ENCODE measurements around the gene PILRB.
"Not testable (repeated sequence)": the region's sequence is repeated elsewhere in the genome, so short reads cannot be mapped to it uniquely, and the experiment has no call there.

PILRB gene

GRCh38 chr7:100378114-100378755, 20.3 kb downstream of the PILRB start:
- H4K20me1 ChIP-seq, result no peaks in the 10 kb centered on the region
- H3K27ac ChIP-seq, result no peak overlapping the region
- peak; percentile 69 for TF ChIP-seq Cebpa-rat (IDR thresholded peaks at IDR 0.05)
- 0 out of 2 replicates have a peak, but pooled peaks cover 9% of the 10 kb centered on the region for H3K9me3 ChIP-seq
- H3K4me2 ChIP-seq, result no peak overlapping the region
- H3K4me1 ChIP-seq, result peaks cover 32% of the 10 kb centered on the region
- H3K4me3 ChIP-seq, result no peak overlapping the region
- H3K9ac ChIP-seq, result no peak overlapping the region
- H3K36me3 ChIP-seq, result no peaks in the 10 kb centered on the region
- H3K27me3 ChIP-seq, result no peaks in the 10 kb centered on the region

- Histone ChIP-seq H3K27ac (no peak overlapping the region), H3K27me3 (no peaks in the 10 kb centered on the region), H3K4me3 (no peak overlapping the region), H3K9ac (no peak overlapping the region), H3K4me2 (peak overlapping the region; percentile 13; the same call in 1 of the 2 replicates), H3K36me3 (no peaks in the 10 kb centered on the region), H3K4me1 (peaks cover 34% of the 10 kb centered on the region), H3K9me3 (0 out of 2 replicates have a peak, but pooled peaks cover 9% of the 10 kb centered on the region), H4K20me1 (no peaks in the 10 kb centered on the region)
- TF ChIP-seq Cebpa-rat (IDR thresholded peaks at IDR 0.05), result no peak
Measured at GRCh38 chr7:100380196-100380595, 22.3 kb downstream of the PILRB start.

GRCh38 chr7:100381531-100382233, 23.8 kb downstream of the PILRB start:
- not testable (repeated sequence) for H3K4me2 ChIP-seq, H3K36me3 ChIP-seq, H3K9ac ChIP-seq, H3K9me3 ChIP-seq, H4K20me1 ChIP-seq, H3K27ac ChIP-seq, H3K27me3 ChIP-seq, H3K4me3 ChIP-seq
- H3K4me1 ChIP-seq, result peaks cover 49% of the 10 kb centered on the region

- not testable (repeated sequence) for H3K27ac ChIP-seq, H3K9ac ChIP-seq, H3K4me3 ChIP-seq, H3K36me3 ChIP-seq, H3K27me3 ChIP-seq, H3K4me2 ChIP-seq, H3K9me3 ChIP-seq, H4K20me1 ChIP-seq
- H3K4me1 ChIP-seq, result peaks cover 55% of the 10 kb centered on the region
Measured at GRCh38 chr7:100382234-100382853, 24.4 kb downstream of the PILRB start.

- Histone ChIP-seq H3K27ac (peak overlapping the region; percentile 66), H3K4me2 (peak overlapping the region; percentile 75)
Measured at GRCh38 chr7:100384628-100385294, 26.8 kb downstream of the PILRB start.

GRCh38 chr7:100386940-100387339, 29.0 kb downstream of the PILRB start:
- TF ChIP-seq Cebpa-rat (IDR thresholded peaks at IDR 0.05), result no peak
- Histone ChIP-seq H3K9ac (no peak overlapping the region), H4K20me1 (no peaks in the 10 kb centered on the region), H3K4me1 (peaks cover 61% of the 10 kb centered on the region), H3K9me3 (0 out of 2 replicates have a peak, but pooled peaks cover 5% of the 10 kb centered on the region), H3K4me2 (peak overlapping the region; percentile 4; the same call in 1 of the 2 replicates), H3K27ac (no peak overlapping the region), H3K27me3 (no peaks in the 10 kb centered on the region), H3K36me3 (no peaks in the 10 kb centered on the region), H3K4me3 (no peak overlapping the region)

More at GRCh38 chr7:100384628-100385294, 26.8 kb downstream of the PILRB start:
- no peak for TF ChIP-seq Cebpa-rat (IDR thresholded peaks at IDR 0.05)
- Histone ChIP-seq H3K4me1 (peaks cover 61% of the 10 kb centered on the region), H3K4me3 (peak overlapping the region; percentile 3; the same call in 1 of the 2 replicates), H3K27me3 (no peaks in the 10 kb centered on the region), H3K9ac (peak overlapping the region; percentile 69; the same call in 1 of the 2 replicates), H4K20me1 (no peaks in the 10 kb centered on the region), H3K36me3 (no peaks in the 10 kb centered on the region), H3K9me3 (0 out of 2 replicates have a peak, but pooled peaks cover 9% of the 10 kb centered on the region)

- Histone ChIP-seq H3K4me1 (peaks cover 69% of the 10 kb centered on the region), H3K27me3 (no peaks in the 10 kb centered on the region), H3K9me3 (no peaks in the 10 kb centered on the region), H4K20me1 (no peaks in the 10 kb centered on the region), H3K4me2 (no peak overlapping the region), H3K36me3 (no peaks in the 10 kb centered on the region), H3K9ac (no peak overlapping the region), H3K27ac (no peak overlapping the region), H3K4me3 (no peak overlapping the region)
- TF ChIP-seq Cebpa-rat (IDR thresholded peaks at IDR 0.05), result no peak
Measured at GRCh38 chr7:100387695-100388094, 29.8 kb downstream of the PILRB start.

GRCh38 chr7:100389437-100390088, 31.6 kb downstream of the PILRB start:
- Histone ChIP-seq H4K20me1 (no peaks in the 10 kb centered on the region), H3K27ac (no peak overlapping the region), H3K9me3 (no peaks in the 10 kb centered on the region), H3K27me3 (no peaks in the 10 kb centered on the region), H3K4me3 (no peak overlapping the region), H3K36me3 (no peaks in the 10 kb centered on the region), H3K9ac (peak overlapping the region; percentile 8; the same call in 1 of the 2 replicates), H3K4me2 (peak overlapping the region; percentile 53), H3K4me1 (peaks cover 68% of the 10 kb centered on the region)
- no peak for TF ChIP-seq Cebpa-rat (IDR thresholded peaks at IDR 0.05)

GRCh38 chr7:100390286-100391009, 32.5 kb downstream of the PILRB start:
- Histone ChIP-seq H3K9me3 (no peaks in the 10 kb centered on the region), H3K27me3 (no peaks in the 10 kb centered on the region), H3K4me1 (peaks cover 60% of the 10 kb centered on the region), H3K4me2 (peak overlapping the region; percentile 53), H3K4me3 (no peak overlapping the region), H4K20me1 (no peaks in the 10 kb centered on the region), H3K9ac (no peak overlapping the region), H3K27ac (no peak overlapping the region), H3K36me3 (no peaks in the 10 kb centered on the region)
- no peak for TF ChIP-seq Cebpa-rat (IDR thresholded peaks at IDR 0.05)

Measured in BLaER1 (cell line).